GM23248 (cell line): ENCODE results near the gene ZNF865.

ENCODE experiments used
- EZH2 ChIP-seq: fragments of 200-600 bp; sonication (generic); IDR thresholded peaks from 2 replicates; pipeline ENCODE4 v1.6.1; 2018; ENCODE audit warnings: antibody characterized with exemption, mild to moderate bottlenecking; ENCODE audit not compliant: insufficient read depth, poor library complexity, severe bottlenecking
- EZH2phosphoT487 ChIP-seq: fragments of 200-600 bp; sonication (generic); IDR thresholded peaks from 2 replicates; pipeline ENCODE4 v1.6.1; 2018; ENCODE audit warnings: antibody characterized with exemption, moderate library complexity, mild to moderate bottlenecking, low read depth; ENCODE audit not compliant: insufficient read depth

DNA sequence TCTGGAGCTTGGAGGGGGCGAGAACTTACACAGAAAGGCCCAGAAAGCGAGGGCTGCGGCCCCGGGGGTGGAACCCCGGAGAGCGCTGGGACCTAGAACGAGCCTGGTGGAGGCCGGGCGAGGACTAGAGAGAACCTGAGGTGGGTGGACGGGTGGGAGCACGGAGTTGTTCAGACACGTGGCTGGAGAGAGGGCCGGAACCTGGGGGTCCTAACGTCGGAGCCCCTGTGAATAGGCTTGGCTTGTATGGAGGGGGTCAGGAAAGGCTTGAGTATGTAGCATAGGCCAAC lies 38.4 kb downstream of the ZNF865 start:
- TF ChIP-seq EZH2, result no peak
- TF ChIP-seq EZH2phosphoT487, result no peak
